GM19324 (cell line): ENCODE data around the gene PDE4B.
A peak's percentile ranks its signal among the peaks of the same experiment; 100 is the strongest.

Source experiments
- ATAC-seq: cut with Tn5 transposase; IDR thresholded peaks from one replicate; pipeline ENCODE4 v1.9.1; 2021; ENCODE audit warnings: mild to moderate bottlenecking, moderate library complexity; ENCODE audit not compliant: unreplicated experiment, low FRiP score

The PDE4B gene

GRCh38 chr1:66367369-66367768 is 574.7 kb downstream of the PDE4B start:
- ATAC-seq, result no peak

- ATAC-seq, result no peak
These were observed 575.6 kb downstream of the PDE4B start for GRCh38 chr1:66368261-66368660.

- ATAC-seq, result no peak
These were observed 577.8 kb downstream of the PDE4B start for GRCh38 chr1:66370462-66370971.

- ATAC-seq, result no peak
These were observed 578.7 kb downstream of the PDE4B start for GRCh38 chr1:66371233-66372005.

GRCh38 chr1:66372522-66373101 is 579.9 kb downstream of the PDE4B start:
- no peak for ATAC-seq

GRCh38 chr1:66373157-66373591 is 580.5 kb downstream of the PDE4B start:
- ATAC-seq, result no peak

GRCh38 chr1:66374148-66374547 is 581.5 kb downstream of the PDE4B start:
- ATAC-seq, result peak; percentile 38

GRCh38 chr1:66374561-66375111 is 581.9 kb downstream of the PDE4B start:
- ATAC-seq, result peak; percentile 37

GRCh38 chr1:66375125-66375524 is 582.4 kb downstream of the PDE4B start:
- ATAC-seq, result no peak

- ATAC-seq, result peak; percentile 94
These were observed 587.9 kb downstream of the PDE4B start for GRCh38 chr1:66380452-66381212.

- ATAC-seq, result no peak
These were observed 589.1 kb downstream of the PDE4B start for GRCh38 chr1:66381621-66382275.

- no peak for ATAC-seq
These were observed 590.5 kb downstream of the PDE4B start for GRCh38 chr1:66383168-66383567.

GRCh38 chr1:66383611-66384010 is 590.9 kb downstream of the PDE4B start:
- ATAC-seq, result no peak

GRCh38 chr1:66384258-66384921 is 591.7 kb downstream of the PDE4B start:
- no peak for ATAC-seq

- ATAC-seq, result no peak
These were observed 594.0 kb downstream of the PDE4B start for GRCh38 chr1:66386712-66387111.

- no peak for ATAC-seq
These were observed 596.2 kb downstream of the PDE4B start for GRCh38 chr1:66388913-66389312.

- ATAC-seq, result no peak
These were observed 601.0 kb downstream of the PDE4B start for GRCh38 chr1:66393586-66394287.

- no peak for ATAC-seq
These were observed 601.9 kb downstream of the PDE4B start for GRCh38 chr1:66394603-66395002.
